Measurements from ENCODE around the gene TRIM65. TPM values are rescaled to one million over a fixed set of nuclear protein-coding genes. Genes with fewer than 3 reads are reported as not detected.

TRIM65 gene
- total RNA-seq, 1 experiment from 2014 or later: 23.1 TPM

GRCh38 chr17:75876938-75877751 lies 19.6 kb downstream of the TRIM65 start:
- ChIA-PET CTCF (interaction anchor here (0.5 to 3.4 kb wide), 10 partner anchors 9 to 362 kb away, joined by 3 to 34 read pairs (median 3); partner anchors contain the start of gene WBP2), POLR2A (interaction anchor here (1.4 kb wide), 1 partner anchor 97 kb away, joined by 4 read pairs; a partner anchor contains a TSS)
- Histone ChIP-seq H3K27me3 (replicated peaks; ENCODE audit: control insufficient read depth, insufficient read depth, low read length) (no peaks in the 10 kb centered on the region; the same call in 1 of the 2 replicates), H3K4me1 (peaks cover 22% of the 10 kb centered on the region), H3K36me3 (ENCODE audit: control insufficient read depth, insufficient read depth, low read length) (no peaks in the 10 kb centered on the region), H3K4me3 (ENCODE audit: low read depth, low read length) (peak overlapping the region; percentile 46), H3K9me3 (no peaks in the 10 kb centered on the region)
- no peak for TF ChIP-seq CTCF (IDR thresholded peaks at IDR 0.05; ENCODE audit: insufficient read depth in 1 of 2, low read depth in 1 of 2, low read length in 1 of 2, severe bottlenecking in 1 of 2, unreplicated experiment in 1 of 2)
- no peak overlapping the region for H3K27ac Mint-ChIP-seq (ENCODE audit: unreplicated experiment)
- peak overlapping the region; percentile 70 for H3K4me3 Mint-ChIP-seq (ENCODE audit: unreplicated experiment)
- H3K9me3 Mint-ChIP-seq (ENCODE audit: unreplicated experiment): no peaks in the 10 kb centered on the region
- BruUV-seq (replicated peaks): no TSS peak
- intact Hi-C loops (cut with micrococcal nuclease; ENCODE audit: unreplicated experiment): no loop called here
- no peaks in the 10 kb centered on the region for H3K27me3 Mint-ChIP-seq (ENCODE audit: insufficient read depth, unreplicated experiment)
- peaks cover 12% of the 10 kb centered on the region for H3K4me1 Mint-ChIP-seq (ENCODE audit: low read depth, unreplicated experiment)
- peak in 1 of 2 experiments; percentile 46 for DNase-seq
- no peaks in the 10 kb centered on the region for H3K36me3 Mint-ChIP-seq (ENCODE audit: insufficient read depth, unreplicated experiment)

DNA sequence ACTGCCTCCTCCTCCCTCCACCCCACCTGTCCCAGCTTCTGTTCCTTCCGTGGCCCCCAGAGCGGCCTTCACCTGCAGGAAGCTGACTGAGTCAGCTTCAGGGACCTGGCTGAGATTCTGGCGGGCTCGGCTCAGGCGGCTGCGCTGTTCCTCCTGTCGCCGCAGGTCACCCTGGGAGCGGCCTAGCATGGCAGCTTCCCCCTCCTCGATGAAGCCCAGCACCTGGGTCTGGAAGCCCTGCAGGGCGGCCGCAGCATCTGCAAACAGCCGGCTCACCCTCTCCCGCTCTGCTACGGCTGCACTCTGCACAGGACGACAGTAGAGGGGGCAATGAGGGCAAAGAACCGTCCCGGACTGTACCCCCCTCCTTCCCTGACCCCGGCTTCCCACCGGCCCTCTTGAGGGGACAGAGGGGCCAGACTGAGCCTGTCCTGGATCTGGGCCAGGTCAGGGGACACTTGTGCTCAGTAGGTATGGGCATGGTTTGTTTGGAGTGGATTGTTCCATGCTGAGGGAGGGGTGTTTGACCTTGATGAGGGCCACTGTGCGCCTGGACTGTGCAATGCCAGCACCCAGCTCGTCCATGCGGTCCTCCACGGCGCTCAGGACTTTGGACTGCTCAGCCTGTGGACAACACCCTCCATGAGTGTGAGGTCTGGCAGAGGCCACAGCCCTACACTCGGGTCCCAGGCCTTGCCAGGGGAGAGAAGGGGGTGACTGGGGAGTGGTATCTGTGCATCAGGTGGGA lies 20.4 kb downstream of the TRIM65 start:
- CTCF ChIA-PET: interaction anchor here (0.6 to 1.5 kb wide), 3 partner anchors 12 to 20 kb away, joined by 3 to 5 read pairs (median 3); partner anchors contain the start of gene TRIM65
- Histone ChIP-seq H3K36me3 (ENCODE audit: control insufficient read depth, insufficient read depth, low read length) (no peaks in the 10 kb centered on the region), H3K4me3 (ENCODE audit: low read depth, low read length) (no peak overlapping the region), H3K4me1 (peaks cover 22% of the 10 kb centered on the region), H3K27me3 (replicated peaks; ENCODE audit: control insufficient read depth, insufficient read depth, low read length) (no peaks in the 10 kb centered on the region; the same call in 1 of the 2 replicates), H3K9me3 (no peaks in the 10 kb centered on the region)
- intact Hi-C loops (cut with micrococcal nuclease; ENCODE audit: unreplicated experiment): no loop called here
- DNase-seq: peak in 1 of 2 experiments; percentile 53
- no peaks in the 10 kb centered on the region for H3K27me3 Mint-ChIP-seq (ENCODE audit: insufficient read depth, unreplicated experiment)
- H3K36me3 Mint-ChIP-seq (ENCODE audit: insufficient read depth, unreplicated experiment): no peaks in the 10 kb centered on the region
- TF ChIP-seq CTCF (IDR thresholded peaks at IDR 0.05; ENCODE audit: insufficient read depth in 1 of 2, low read depth in 1 of 2, low read length in 1 of 2, severe bottlenecking in 1 of 2, unreplicated experiment in 1 of 2): no peak
- POLR2A ChIA-PET: no interaction called here
- no TSS peak for BruUV-seq (replicated peaks)
- H3K27ac Mint-ChIP-seq (ENCODE audit: unreplicated experiment): no peak overlapping the region
- H3K4me3 Mint-ChIP-seq (ENCODE audit: unreplicated experiment): no peak overlapping the region
- H3K9me3 Mint-ChIP-seq (ENCODE audit: unreplicated experiment): no peaks in the 10 kb centered on the region
- H3K4me1 Mint-ChIP-seq (ENCODE audit: low read depth, unreplicated experiment): peaks cover 12% of the 10 kb centered on the region

- H3K27me3 Mint-ChIP-seq (ENCODE audit: insufficient read depth, unreplicated experiment): no peaks in the 10 kb centered on the region
- no peak for DNase-seq
- ChIA-PET POLR2A (no interaction called here), CTCF (interaction anchor here (0.6 to 1.5 kb wide), 2 partner anchors 16 to 21 kb away, joined by 3 to 5 read pairs; partner anchors contain the start of gene TRIM65)
- H3K36me3 Mint-ChIP-seq (ENCODE audit: insufficient read depth, unreplicated experiment): no peaks in the 10 kb centered on the region
- peaks cover 22% of the 10 kb centered on the region for H3K4me1 ChIP-seq
- no peak overlapping the region for H3K4me3 Mint-ChIP-seq (ENCODE audit: unreplicated experiment)
- no peaks in the 10 kb centered on the region for H3K9me3 Mint-ChIP-seq (ENCODE audit: unreplicated experiment)
- no peaks in the 10 kb centered on the region for H3K36me3 ChIP-seq (ENCODE audit: control insufficient read depth, insufficient read depth, low read length)
- no peaks in the 10 kb centered on the region for H3K9me3 ChIP-seq
- peaks cover 12% of the 10 kb centered on the region for H3K4me1 Mint-ChIP-seq (ENCODE audit: low read depth, unreplicated experiment)
- intact Hi-C loops (cut with micrococcal nuclease; ENCODE audit: unreplicated experiment): no loop called here
- no peaks in the 10 kb centered on the region; the same call in 1 of the 2 replicates for H3K27me3 ChIP-seq (replicated peaks; ENCODE audit: control insufficient read depth, insufficient read depth, low read length)
- H3K27ac Mint-ChIP-seq (ENCODE audit: unreplicated experiment): no peak overlapping the region
- no peak for TF ChIP-seq CTCF (IDR thresholded peaks at IDR 0.05; ENCODE audit: insufficient read depth in 1 of 2, low read depth in 1 of 2, low read length in 1 of 2, severe bottlenecking in 1 of 2, unreplicated experiment in 1 of 2)
- H3K4me3 ChIP-seq (ENCODE audit: low read depth, low read length): no peak overlapping the region
- no TSS peak for BruUV-seq (replicated peaks)
Observed at GRCh38 chr17:75875940-75876189, 20.9 kb downstream of the TRIM65 start.
